CD14-positive monocyte (primary cell): ENCODE results near the gene RASGRP3. TPM values are rescaled to one million over a fixed set of nuclear protein-coding genes. Genes with fewer than 3 reads are reported as not detected.

Experiments
- DNase-seq, 3 donors: peaks; one replicate each; pipeline ENCODE4 v3.0.0-alpha.2; 2011 to 2022
- H2AFZ ChIP-seq: 2 replicates; pipeline ENCODE4 v1.6.0; 2012; ENCODE audit warnings: mild to moderate bottlenecking, low read depth, low read length, inconsistent platforms; ENCODE audit not compliant: insufficient read depth, poor library complexity, severe bottlenecking
- H3K27ac ChIP-seq, 2 donors: 1 replicate in 1 of 2; 2 replicates in 1 of 2; pipeline ENCODE4 v1.5.1; 2012 to 2013; ENCODE audit warnings: low read length in 2 of 2, control low read depth in 1 of 2, inconsistent platforms in 1 of 2, low read depth in 1 of 2, mild to moderate bottlenecking in 1 of 2
- H3K27me3 ChIP-seq, 2 donors: one replicate each; pipeline versions ENCODE4 v1.6.0 to v1.6.1; 2011 to 2013; ENCODE audit warnings: low read length in 2 of 2; ENCODE audit not compliant: control insufficient read depth in 2 of 2, insufficient read depth in 2 of 2
- H3K36me3 ChIP-seq, 2 donors: replicated peaks in 1 of 2; 1 replicate in 1 of 2; 2 replicates in 1 of 2; pipeline versions ENCODE4 v1.5.1 to v1.6.1; 2012 to 2013; ENCODE audit warnings: low read length in 2 of 2, control low read depth in 1 of 2, inconsistent platforms in 1 of 2, mild to moderate bottlenecking in 1 of 2; ENCODE audit not compliant: insufficient read depth in 2 of 2, control insufficient read depth in 1 of 2
- H3K4me1 ChIP-seq, 2 donors: 1 replicate in 1 of 2; 2 replicates in 1 of 2; pipeline versions ENCODE4 v1.5.1 to v1.6.1; 2012 to 2013; ENCODE audit warnings: low read length in 2 of 2, control low read depth in 1 of 2, inconsistent platforms in 1 of 2, mild to moderate bottlenecking in 1 of 2, moderate library complexity in 1 of 2; ENCODE audit not compliant: insufficient read depth in 2 of 2, control insufficient read depth in 1 of 2
- H3K4me2 ChIP-seq: replicated peaks from 2 replicates; pipeline ENCODE3; 2012; ENCODE audit warnings: low read length, moderate library complexity, mild to moderate bottlenecking; ENCODE audit not compliant: poor library complexity, severe bottlenecking; ENCODE audit errors: extremely low read depth
- H3K4me3 ChIP-seq, 3 experiments: fragments of 200-600 bp in 1 of 3; sonication (generic) in 1 of 3; replicated peaks in 1 of 3; 1 replicate in 2 of 3; 2 replicates in 1 of 3; pipeline ENCODE4 v1.5.1; 2011 to 2013; ENCODE audit warnings: low read length in 3 of 3, mild to moderate bottlenecking in 3 of 3, control low read depth in 2 of 3, low read depth in 2 of 3, inconsistent platforms in 1 of 3, moderate library complexity in 1 of 3
- H3K79me2 ChIP-seq: 2 replicates; pipeline ENCODE4 v1.6.0; 2012; ENCODE audit warnings: mild to moderate bottlenecking, control low read depth, inconsistent platforms, low read length, moderate library complexity; ENCODE audit not compliant: insufficient read depth
- H3K9ac ChIP-seq: 2 replicates; pipeline ENCODE4 v1.6.0; 2017; ENCODE audit warnings: low read length, mild to moderate bottlenecking; ENCODE audit not compliant: insufficient read depth, poor library complexity, severe bottlenecking
- H3K9me3 ChIP-seq, 2 donors: replicated peaks in 1 of 2; 1 replicate in 1 of 2; 2 replicates in 1 of 2; pipeline versions ENCODE4 v1.5.1 to v1.6.1; 2012 to 2013; ENCODE audit warnings: low read length in 2 of 2, control low read depth in 1 of 2; ENCODE audit not compliant: control insufficient read depth in 1 of 2, insufficient read depth in 1 of 2
- H4K20me1 ChIP-seq: 2 replicates; pipeline ENCODE4 v1.6.0; 2012; ENCODE audit warnings: mild to moderate bottlenecking, low read length, control low read depth, moderate library complexity; ENCODE audit not compliant: insufficient read depth
- H3K27ac Mint-ChIP-seq, 7 donors: one replicate each; pipeline ENCODE4 v1.8.0; 2020; ENCODE audit warnings: mild to moderate bottlenecking in 7 of 7, mixed read lengths in 7 of 7, moderate library complexity in 6 of 7, inconsistent platforms in 2 of 7
- H3K27me3 Mint-ChIP-seq, 3 donors: one replicate each; pipeline ENCODE4 v1.8.0; 2021 to 2022; ENCODE audit warnings: low read depth in 3 of 3, mild to moderate bottlenecking in 3 of 3, mixed read lengths in 3 of 3, moderate library complexity in 3 of 3, inconsistent platforms in 1 of 3
- H3K36me3 Mint-ChIP-seq, 2 donors: one replicate each; pipeline ENCODE4 v1.8.0; 2020; ENCODE audit warnings: mixed read lengths in 2 of 2, inconsistent platforms in 1 of 2, mild to moderate bottlenecking in 1 of 2
- H3K4me1 Mint-ChIP-seq: one replicate; pipeline ENCODE4 v1.8.0; 2020; ENCODE audit warnings: mild to moderate bottlenecking, mixed read lengths
- H3K4me3 Mint-ChIP-seq, 2 donors: one replicate each; pipeline ENCODE4 v1.8.0; 2020; ENCODE audit warnings: mild to moderate bottlenecking in 2 of 2, mixed read lengths in 2 of 2, moderate library complexity in 1 of 2
- H3K9me3 Mint-ChIP-seq, 7 donors: one replicate each; pipeline ENCODE4 v1.8.0; 2020 to 2022; ENCODE audit warnings: mixed read lengths in 7 of 7, mild to moderate bottlenecking in 6 of 7, moderate library complexity in 6 of 7, inconsistent platforms in 2 of 7
- whole genome bisulfite sequencing: methylation state at CpG from one replicate; pipeline ENCODE4 v1.1.5; 2013; ENCODE audit warnings: missing lambda C conversion rate; ENCODE audit not compliant: insufficient coverage; 5-methylcytosine and 5-hydroxymethylcytosine counted together
- intact Hi-C, 2 donors: fragments of 100-400 bp; cut with micrococcal nuclease; formaldehyde crosslinking; loops; one replicate each; pipeline versions ENCODE4 v1.15.0 to v1.15.1; 2023
- polyA plus RNA-seq, 3 donors: library from polyadenylated mRNA; depleted of rRNA in 1 of 3; unstranded in 2 of 3; stranded (reverse) in 1 of 3; fragments of 300-500 nt in 2 of 3; fragments of >200 nt in 1 of 3; fragmentation: Illumina TruSeq in 2 of 3; gene quantifications; 1 replicate in 2 of 3; 2 replicates in 1 of 3; pipeline ENCODE4 v1.2.3, GENCODE V29; 2012 to 2021
- TF ChIP-seq, protein P1 (sequence below): fragments of 200-600 bp; IDR thresholded peaks from one replicate; pipeline ENCODE4 v1.8.0; 2022; ENCODE audit warnings: antibody characterized with exemption, mild to moderate bottlenecking

Gene RASGRP3
- polyA plus RNA-seq, 3 donors, result 0.62 to 0.89 (median 0.84) TPM

- no peaks in the 10 kb centered on the region for H3K79me2 ChIP-seq
- Mint-ChIP-seq H3K4me1 (peaks cover 28% of the 10 kb centered on the region), H3K9me3 (peaks cover 1 to 6% (median 5%) of the 10 kb centered on the region in 7 donors), H3K4me3 (no peak overlapping the region), H3K27ac (peak overlapping the region in 6 of 7 donors; percentile 7 to 79 (median 43)), H3K36me3 (no peaks in the 10 kb centered on the region), H3K27me3 (no peaks in the 10 kb centered on the region)
- no peak overlapping the region for H3K27ac ChIP-seq
- no peaks in the 10 kb centered on the region for H4K20me1 ChIP-seq
- peak in 2 of 3 donors; percentile 22 to 26 for DNase-seq
- H3K4me3 ChIP-seq, result no peak overlapping the region
- no peak overlapping the region for H3K4me2 ChIP-seq
- H2AFZ ChIP-seq, result no peak overlapping the region
- peaks cover 0 to 2% of the 10 kb centered on the region in 2 donors for H3K9me3 ChIP-seq
- TF ChIP-seq, protein P1, sequence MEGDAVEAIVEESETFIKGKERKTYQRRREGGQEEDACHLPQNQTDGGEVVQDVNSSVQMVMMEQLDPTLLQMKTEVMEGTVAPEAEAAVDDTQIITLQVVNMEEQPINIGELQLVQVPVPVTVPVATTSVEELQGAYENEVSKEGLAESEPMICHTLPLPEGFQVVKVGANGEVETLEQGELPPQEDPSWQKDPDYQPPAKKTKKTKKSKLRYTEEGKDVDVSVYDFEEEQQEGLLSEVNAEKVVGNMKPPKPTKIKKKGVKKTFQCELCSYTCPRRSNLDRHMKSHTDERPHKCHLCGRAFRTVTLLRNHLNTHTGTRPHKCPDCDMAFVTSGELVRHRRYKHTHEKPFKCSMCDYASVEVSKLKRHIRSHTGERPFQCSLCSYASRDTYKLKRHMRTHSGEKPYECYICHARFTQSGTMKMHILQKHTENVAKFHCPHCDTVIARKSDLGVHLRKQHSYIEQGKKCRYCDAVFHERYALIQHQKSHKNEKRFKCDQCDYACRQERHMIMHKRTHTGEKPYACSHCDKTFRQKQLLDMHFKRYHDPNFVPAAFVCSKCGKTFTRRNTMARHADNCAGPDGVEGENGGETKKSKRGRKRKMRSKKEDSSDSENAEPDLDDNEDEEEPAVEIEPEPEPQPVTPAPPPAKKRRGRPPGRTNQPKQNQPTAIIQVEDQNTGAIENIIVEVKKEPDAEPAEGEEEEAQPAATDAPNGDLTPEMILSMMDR, result no peak
- no peaks in the 10 kb centered on the region for H3K36me3 ChIP-seq
- no CpG with 5 or more reads among the region's 2 CpGs for WGBS
- no peak overlapping the region for H3K9ac ChIP-seq
- H3K27me3 ChIP-seq, result no peaks in the 10 kb centered on the region
- peaks cover 9 to 15% of the 10 kb centered on the region in 2 donors for H3K4me1 ChIP-seq
- intact Hi-C loops, result no loop called here
Measured at GRCh38 chr2:33485051-33485450, 8.6 kb downstream of the RASGRP3 start.

- H3K4me1 ChIP-seq, result peaks cover 6 to 14% of the 10 kb centered on the region in 2 donors
- Mint-ChIP-seq H3K4me3 (no peak overlapping the region), H3K27ac (no peak overlapping the region)
Measured at GRCh38 chr2:33486544-33486943, 10.1 kb downstream of the RASGRP3 start.

More at GRCh38 chr2:33486544-33486943, 10.1 kb downstream of the RASGRP3 start:
- Mint-ChIP-seq H3K9me3 (peaks cover 1 to 6% (median 5%) of the 10 kb centered on the region in 7 donors), H3K27me3 (no peaks in the 10 kb centered on the region), H3K36me3 (no peaks in the 10 kb centered on the region), H3K4me1 (peaks cover 24% of the 10 kb centered on the region)
- no peaks in the 10 kb centered on the region for H3K27me3 ChIP-seq
- no peak overlapping the region for H3K9ac ChIP-seq
- no peaks in the 10 kb centered on the region for H4K20me1 ChIP-seq
- H3K27ac ChIP-seq, result no peak overlapping the region
- no peaks in the 10 kb centered on the region for H3K79me2 ChIP-seq
- intact Hi-C loops, result no loop called here
- no peaks in the 10 kb centered on the region for H3K36me3 ChIP-seq
- no peak for DNase-seq
- no peak overlapping the region for H3K4me2 ChIP-seq
- no peak overlapping the region for H3K4me3 ChIP-seq
- TF ChIP-seq, protein P1, result no peak
- H2AFZ ChIP-seq, result no peak overlapping the region
- WGBS, result no CpG with 5 or more reads among the region's 3 CpGs
- peaks cover 0 to 2% of the 10 kb centered on the region in 2 donors for H3K9me3 ChIP-seq
